PC-3 (cell line): ENCODE measurements around the gene SMAD1. TPM values are rescaled to one million over a fixed set of nuclear protein-coding genes. Genes with fewer than 3 reads are reported as not detected.

Experiments used
- ATAC-seq: fragments of 200-7000 bp; cut with Tn5 transposase; 2 replicates; pipeline ENCODE4 v1.9.1; 2020; ENCODE audit warnings: mild to moderate bottlenecking, moderate library complexity
- BruUV-seq: library from RNA; stranded (reverse); fragments of 400-500 nt; replicated peaks from 2 replicates; lab custom pipeline; 2021; lab: Mats Ljungman, UMichigan
- CTCF ChIA-PET: fragments of 300-600 bp; sonication (Branson Sonifier 250); formaldehyde crosslinking; loops from one replicate; lab custom pipeline; 2022; ENCODE audit warnings: antibody characterized with exemption; lab: Charles Lee
- POLR2A ChIA-PET: fragments of 300-600 bp; sonication (Branson Sonifier 250); formaldehyde crosslinking; loops from one replicate; lab custom pipeline; 2022; ENCODE audit warnings: antibody characterized with exemption; ENCODE audit not compliant: unreplicated experiment; lab: Charles Lee
- DNase-seq: peaks from one replicate; pipeline ENCODE4 v3.0.0-alpha.2; 2015
- H2AFZ ChIP-seq: fragments of 300-600 bp; sonication (generic); 2 replicates; pipeline ENCODE4 v1.6.0; 2016; ENCODE audit warnings: antibody characterized with exemption, low read length
- H3F3A ChIP-seq: fragments of 300-600 bp; sonication (generic); one replicate; pipeline ENCODE4 v1.6.0; 2017; ENCODE audit warnings: antibody characterized with exemption, low read length, control low read depth, mild to moderate bottlenecking; ENCODE audit not compliant: unreplicated experiment
- H3K27ac ChIP-seq: fragments of 300-600 bp; sonication (generic); 2 replicates; pipeline ENCODE4 v1.5.1; 2016; ENCODE audit warnings: mild to moderate bottlenecking, low read length
- H3K27me3 ChIP-seq: fragments of 300-600 bp; sonication (generic); 2 replicates; pipeline ENCODE4 v1.6.1; 2016; ENCODE audit warnings: low read length, mixed read lengths
- H3K36me3 ChIP-seq: fragments of 300-600 bp; sonication (generic); 2 replicates; pipeline ENCODE4 v1.6.1; 2016; ENCODE audit warnings: low read depth, mixed run types, low read length, mixed read lengths
- H3K4me1 ChIP-seq: fragments of 300-600 bp; sonication (generic); 2 replicates; pipeline ENCODE4 v1.5.1; 2016; ENCODE audit warnings: low read length; ENCODE audit not compliant: insufficient read depth
- H3K4me2 ChIP-seq: fragments of 300-600 bp; sonication (generic); 2 replicates; pipeline ENCODE4 v1.6.0; 2016; ENCODE audit warnings: low read length
- H3K4me3 ChIP-seq: fragments of 300-600 bp; sonication (generic); 2 replicates; pipeline ENCODE4 v1.5.1; 2016; ENCODE audit warnings: mild to moderate bottlenecking, low read length, mixed read lengths
- H3K79me2 ChIP-seq: fragments of 300-600 bp; sonication (generic); 2 replicates; pipeline ENCODE4 v1.6.1; 2017; ENCODE audit warnings: low read length, mixed read lengths
- H3K9ac ChIP-seq: fragments of 300-600 bp; sonication (generic); 2 replicates; pipeline ENCODE4 v1.6.0; 2016; ENCODE audit warnings: mild to moderate bottlenecking, low read length
- H3K9me2 ChIP-seq: fragments of 300-600 bp; sonication (generic); replicated peaks from 2 replicates; pipeline ENCODE4 v1.6.1; 2016; ENCODE audit warnings: mixed run types, low read length, mixed read lengths
- H3K9me3 ChIP-seq: fragments of 300-600 bp; sonication (generic); 2 replicates; pipeline ENCODE4 v1.6.1; 2016; ENCODE audit warnings: low read length, mixed read lengths
- H4K20me1 ChIP-seq: fragments of 300-600 bp; sonication (generic); 2 replicates; pipeline ENCODE4 v1.6.1; 2016; ENCODE audit warnings: low read length, mixed read lengths
- EZH2 ChIP-seq: fragments of 300-600 bp; sonication (generic); IDR thresholded peaks from one replicate; pipeline ENCODE4 v1.6.1; 2017; ENCODE audit warnings: antibody characterized with exemption, mild to moderate bottlenecking, low read length; ENCODE audit not compliant: unreplicated experiment
- EZH2phosphoT487 ChIP-seq: fragments of 300-600 bp; sonication (generic); IDR thresholded peaks from 2 replicates; pipeline ENCODE4 v1.6.1; 2018; ENCODE audit warnings: mild to moderate bottlenecking, antibody characterized with exemption, low read length, borderline replicate concordance
- intact Hi-C: fragments of 100-400 bp; cut with micrococcal nuclease; formaldehyde crosslinking; loops from 2 replicates; pipeline ENCODE4 v1.9.0; 2023
- total RNA-seq: library from RNA; depleted of rRNA; stranded (reverse); fragments of >200 nt; gene quantifications from 2 replicates; pipeline ENCODE4 v1.2.3, GENCODE V29; 2014
- TF ChIP-seq, protein P1 (sequence below): fragments of 300-600 bp; sonication (generic); conservative IDR thresholded peaks from 2 replicates; pipeline ENCODE4 v1.5.1; 2017; ENCODE audit warnings: antibody characterized with exemption, low read depth, mild to moderate bottlenecking, low read length

The SMAD1 gene
- total RNA-seq, 1 experiment from 2014 or later: 13.3 TPM

DNA sequence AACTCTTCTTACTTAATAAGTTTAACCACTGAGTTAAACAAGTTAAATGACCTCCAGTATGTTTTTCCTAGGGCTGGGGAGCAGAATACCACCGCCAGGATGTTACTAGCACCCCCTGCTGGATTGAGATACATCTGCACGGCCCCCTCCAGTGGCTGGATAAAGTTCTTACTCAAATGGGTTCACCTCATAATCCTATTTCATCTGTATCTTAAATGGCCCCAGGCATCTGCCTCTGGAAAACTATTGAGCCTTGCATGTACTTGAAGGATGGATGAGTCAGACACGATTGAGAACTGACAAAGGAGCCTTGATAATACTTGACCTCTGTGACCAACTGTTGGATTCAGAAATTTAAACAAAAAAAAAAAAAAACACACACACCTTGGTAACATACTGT is 76.1 kb downstream of the SMAD1 start:
- intact Hi-C loops: loop anchor here (1.0 to 10.0 kb wide), 5 partner anchors 51 to 403 kb away; no protein-coding TSS in a partner anchor
- ATAC-seq (peak; percentile 87), DNase-seq (peak; percentile 86)
- POLR2A ChIA-PET: no interaction called here
- Histone ChIP-seq H3K9me2 (no peaks in the 10 kb centered on the region), H4K20me1 (no peaks in the 10 kb centered on the region), H3F3A (no peaks in the 10 kb centered on the region), H3K36me3 (no peaks in the 10 kb centered on the region), H3K27ac (no peak overlapping the region), H3K9me3 (no peaks in the 10 kb centered on the region), H3K4me1 (peaks cover 10% of the 10 kb centered on the region), H3K9ac (no peak overlapping the region), H3K4me3 (no peak overlapping the region), H2AFZ (no peak overlapping the region), H3K27me3 (no peaks in the 10 kb centered on the region), H3K4me2 (no peak overlapping the region), H3K79me2 (no peaks in the 10 kb centered on the region)
- CTCF ChIA-PET: no interaction called here
- no peak for TF ChIP-seq EZH2phosphoT487
- TF ChIP-seq, protein P1, sequence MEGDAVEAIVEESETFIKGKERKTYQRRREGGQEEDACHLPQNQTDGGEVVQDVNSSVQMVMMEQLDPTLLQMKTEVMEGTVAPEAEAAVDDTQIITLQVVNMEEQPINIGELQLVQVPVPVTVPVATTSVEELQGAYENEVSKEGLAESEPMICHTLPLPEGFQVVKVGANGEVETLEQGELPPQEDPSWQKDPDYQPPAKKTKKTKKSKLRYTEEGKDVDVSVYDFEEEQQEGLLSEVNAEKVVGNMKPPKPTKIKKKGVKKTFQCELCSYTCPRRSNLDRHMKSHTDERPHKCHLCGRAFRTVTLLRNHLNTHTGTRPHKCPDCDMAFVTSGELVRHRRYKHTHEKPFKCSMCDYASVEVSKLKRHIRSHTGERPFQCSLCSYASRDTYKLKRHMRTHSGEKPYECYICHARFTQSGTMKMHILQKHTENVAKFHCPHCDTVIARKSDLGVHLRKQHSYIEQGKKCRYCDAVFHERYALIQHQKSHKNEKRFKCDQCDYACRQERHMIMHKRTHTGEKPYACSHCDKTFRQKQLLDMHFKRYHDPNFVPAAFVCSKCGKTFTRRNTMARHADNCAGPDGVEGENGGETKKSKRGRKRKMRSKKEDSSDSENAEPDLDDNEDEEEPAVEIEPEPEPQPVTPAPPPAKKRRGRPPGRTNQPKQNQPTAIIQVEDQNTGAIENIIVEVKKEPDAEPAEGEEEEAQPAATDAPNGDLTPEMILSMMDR: peak; percentile 99
- no peak for TF ChIP-seq EZH2
- BruUV-seq: no TSS peak

DNA sequence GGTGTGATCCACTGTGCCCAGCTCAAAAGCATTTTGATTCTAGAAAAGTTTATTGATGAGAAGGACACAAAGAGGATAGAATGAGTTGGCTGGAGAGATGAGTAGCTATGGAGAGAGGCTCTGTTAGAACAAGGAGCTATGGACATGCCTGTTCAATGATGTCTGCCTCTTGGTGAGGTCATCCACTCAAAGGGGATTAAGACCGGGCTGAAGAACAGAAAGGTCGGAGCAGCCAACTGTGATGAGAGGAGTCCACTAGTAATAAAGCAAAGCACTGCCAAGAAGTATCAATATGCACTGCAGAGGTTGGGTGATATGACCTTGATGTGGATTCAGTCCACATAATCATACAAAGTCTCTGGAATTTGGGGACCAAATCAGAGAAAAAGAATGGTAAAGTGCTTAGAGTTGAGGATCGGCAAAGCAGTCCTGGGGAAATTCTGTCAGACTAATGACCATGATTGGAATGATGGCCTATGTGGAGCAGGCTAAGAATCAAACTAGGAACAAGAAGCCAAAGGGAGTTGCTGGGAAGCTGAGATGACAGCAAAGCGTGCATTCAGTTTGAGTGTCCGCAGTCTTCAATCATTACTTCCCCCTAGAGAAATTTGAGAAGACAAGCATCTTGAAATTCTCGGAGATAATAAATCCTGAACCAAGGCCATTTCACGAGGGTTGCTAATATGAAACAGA is 81.8 kb downstream of the SMAD1 start:
- Histone ChIP-seq H3K27ac (no peak overlapping the region), H3F3A (no peaks in the 10 kb centered on the region), H3K79me2 (no peaks in the 10 kb centered on the region), H3K9me2 (no peaks in the 10 kb centered on the region), H3K36me3 (no peaks in the 10 kb centered on the region; the same call in 1 of the 2 replicates), H3K4me3 (no peak overlapping the region), H3K27me3 (no peaks in the 10 kb centered on the region), H3K9me3 (no peaks in the 10 kb centered on the region), H3K9ac (no peak overlapping the region), H2AFZ (no peak overlapping the region), H3K4me2 (no peak overlapping the region), H3K4me1 (no peaks in the 10 kb centered on the region), H4K20me1 (no peaks in the 10 kb centered on the region)
- ChIA-PET CTCF (no interaction called here), POLR2A (no interaction called here)
- no peak for ATAC-seq
- TF ChIP-seq, protein P1: no peak
- TF ChIP-seq EZH2phosphoT487: no peak
- no peak for TF ChIP-seq EZH2
- BruUV-seq: no TSS peak
- intact Hi-C loops: no loop called here
- DNase-seq: no peak

DNA sequence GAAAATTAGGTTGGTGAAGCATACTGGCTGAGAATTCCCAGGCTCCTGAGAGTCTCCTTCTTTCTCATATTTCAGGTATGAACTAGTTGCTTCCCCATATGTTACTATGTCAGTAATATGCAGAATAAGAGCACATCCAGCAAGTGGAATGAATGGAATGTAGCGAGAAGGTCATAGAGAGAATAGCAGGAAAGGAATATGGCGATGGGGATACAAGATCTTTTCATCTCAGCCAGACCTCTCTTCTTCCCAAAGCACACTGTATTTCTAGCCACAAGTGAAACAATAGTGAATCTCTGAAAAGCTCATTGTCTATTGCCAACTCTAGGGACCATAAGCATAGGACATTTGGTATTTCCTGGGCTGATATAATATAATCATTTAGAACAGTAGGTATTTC is 82.9 kb downstream of the SMAD1 start:
- Histone ChIP-seq H3F3A (no peaks in the 10 kb centered on the region), H3K4me1 (no peaks in the 10 kb centered on the region), H3K9me2 (no peaks in the 10 kb centered on the region), H3K27ac (no peak overlapping the region), H3K36me3 (no peaks in the 10 kb centered on the region; the same call in 1 of the 2 replicates), H3K79me2 (no peaks in the 10 kb centered on the region), H3K27me3 (no peaks in the 10 kb centered on the region), H3K4me3 (no peak overlapping the region), H3K4me2 (no peak overlapping the region), H3K9ac (no peak overlapping the region), H4K20me1 (no peaks in the 10 kb centered on the region), H2AFZ (no peak overlapping the region), H3K9me3 (no peaks in the 10 kb centered on the region)
- ChIA-PET POLR2A (interaction anchor here (0.6 kb wide), 1 partner anchor 11 kb away, joined by 3 read pairs; no protein-coding TSS in a partner anchor), CTCF (no interaction called here)
- ATAC-seq (no peak), DNase-seq (no peak)
- intact Hi-C loops: no loop called here
- TF ChIP-seq EZH2phosphoT487 (no peak), EZH2 (no peak)
- TF ChIP-seq, protein P1: no peak
- BruUV-seq: no TSS peak
